Erythroblast (primary cell): ENCODE data around the gene PPARG.

ENCODE experiments used
- GATA1 ChIP-seq: IDR thresholded peaks from 2 replicates; pipeline ENCODE4 v1.6.1; 2011; ENCODE audit warnings: low read depth, mild to moderate bottlenecking, control low read depth, low read length, moderate library complexity
- POLR2A ChIP-seq: IDR thresholded peaks from 2 replicates; pipeline ENCODE4 v1.6.1; 2011; ENCODE audit warnings: mild to moderate bottlenecking, low read length

DNA sequence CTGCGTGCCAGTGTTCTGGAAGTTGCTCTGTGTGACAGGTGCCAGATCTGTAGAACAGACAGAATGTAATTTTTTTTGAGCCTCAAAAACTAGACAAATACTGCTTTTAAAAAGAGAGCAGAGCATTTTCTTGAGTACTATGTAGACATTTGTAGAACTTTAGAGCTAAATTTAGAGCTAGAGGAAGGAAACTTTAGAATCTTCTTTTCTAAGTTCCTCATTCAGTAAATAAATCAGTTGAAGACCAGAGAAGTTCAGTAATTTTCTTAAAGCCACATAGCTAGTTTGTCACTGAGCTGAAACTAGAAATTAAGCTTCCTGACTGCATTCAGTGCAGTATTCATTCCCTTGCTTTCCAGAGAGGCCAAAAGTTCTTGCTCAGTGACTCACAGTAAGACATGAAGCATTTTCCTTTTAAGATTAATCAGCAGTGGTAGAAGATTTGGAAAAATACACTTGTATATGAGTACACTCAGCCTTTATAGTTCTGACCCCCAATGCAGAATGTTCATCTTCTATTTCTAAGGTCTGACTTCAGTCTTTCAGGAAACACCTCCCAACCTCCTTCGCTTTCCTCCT lies 111.8 kb downstream of the PPARG start:
- TF ChIP-seq POLR2A (no peak), GATA1 (no peak)
